ENCODE data around the gene SOX1. TPM values are rescaled to one million over a fixed set of nuclear protein-coding genes. Genes with fewer than 3 reads are reported as not detected.

The SOX1 gene
- polyA plus RNA-seq, 3 donors, result not detected

DNA sequence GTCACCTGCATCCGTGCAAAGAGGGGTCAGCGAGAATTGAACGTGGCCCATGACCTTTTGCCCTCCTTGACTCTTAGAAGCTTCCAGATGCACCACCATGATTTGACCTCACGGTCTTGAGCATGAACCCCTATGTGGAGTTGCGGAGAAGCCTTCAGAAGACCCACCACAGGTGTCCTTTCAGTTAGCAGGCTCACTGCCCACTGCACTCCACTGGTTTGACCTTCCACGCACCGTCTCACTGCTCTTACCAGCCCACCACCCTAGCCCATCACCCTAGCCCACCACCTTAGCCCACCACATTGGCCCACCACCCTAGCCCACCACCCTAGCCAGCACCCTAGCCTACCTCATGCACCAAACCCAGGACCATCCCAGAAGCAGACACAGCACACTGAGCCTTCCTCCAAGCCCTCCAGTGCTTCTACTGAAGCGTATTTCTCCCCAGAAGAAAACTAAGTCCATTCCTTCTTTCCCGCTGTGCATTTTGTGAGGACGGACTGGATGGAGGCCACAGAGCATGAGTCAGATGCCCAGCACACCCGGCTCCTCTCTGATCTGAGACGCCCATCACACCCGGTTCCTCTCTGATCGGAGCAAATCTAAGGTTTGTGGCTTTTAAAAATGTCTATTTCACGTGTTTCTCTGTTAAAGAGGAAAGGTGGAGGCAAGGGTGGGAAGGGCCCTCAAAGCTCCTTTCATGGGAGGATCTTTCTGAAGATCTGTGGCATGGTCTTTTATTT is 45.8 kb downstream of the SOX1 start:
- no peaks in the 10 kb centered on the region for H3K36me3 ChIP-seq (replicated peaks in 1 of 2; ENCODE audit: control insufficient read depth in 1 of 2, insufficient read depth in 2 of 2, low read length in 2 of 2)
- H3K27me3 Mint-ChIP-seq (ENCODE audit: low read depth in 3 of 3), result peaks cover 24 to 37% (median 30%) of the 10 kb centered on the region in 3 donors
- TF ChIP-seq, protein P1, sequence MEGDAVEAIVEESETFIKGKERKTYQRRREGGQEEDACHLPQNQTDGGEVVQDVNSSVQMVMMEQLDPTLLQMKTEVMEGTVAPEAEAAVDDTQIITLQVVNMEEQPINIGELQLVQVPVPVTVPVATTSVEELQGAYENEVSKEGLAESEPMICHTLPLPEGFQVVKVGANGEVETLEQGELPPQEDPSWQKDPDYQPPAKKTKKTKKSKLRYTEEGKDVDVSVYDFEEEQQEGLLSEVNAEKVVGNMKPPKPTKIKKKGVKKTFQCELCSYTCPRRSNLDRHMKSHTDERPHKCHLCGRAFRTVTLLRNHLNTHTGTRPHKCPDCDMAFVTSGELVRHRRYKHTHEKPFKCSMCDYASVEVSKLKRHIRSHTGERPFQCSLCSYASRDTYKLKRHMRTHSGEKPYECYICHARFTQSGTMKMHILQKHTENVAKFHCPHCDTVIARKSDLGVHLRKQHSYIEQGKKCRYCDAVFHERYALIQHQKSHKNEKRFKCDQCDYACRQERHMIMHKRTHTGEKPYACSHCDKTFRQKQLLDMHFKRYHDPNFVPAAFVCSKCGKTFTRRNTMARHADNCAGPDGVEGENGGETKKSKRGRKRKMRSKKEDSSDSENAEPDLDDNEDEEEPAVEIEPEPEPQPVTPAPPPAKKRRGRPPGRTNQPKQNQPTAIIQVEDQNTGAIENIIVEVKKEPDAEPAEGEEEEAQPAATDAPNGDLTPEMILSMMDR (IDR thresholded peaks at IDR 0.05), result no peak
- no peak overlapping the region for H3K4me3 ChIP-seq (replicated peaks in 1 of 3; ENCODE audit: low read depth in 2 of 3, low read length in 3 of 3)
- H3K9me3 ChIP-seq (replicated peaks in 1 of 2; ENCODE audit: control insufficient read depth in 1 of 2, insufficient read depth in 1 of 2, low read length in 2 of 2), result no peaks in the 10 kb centered on the region
- H3K4me2 ChIP-seq (replicated peaks; ENCODE audit: extremely low read depth, low read length, poor library complexity, severe bottlenecking), result no peak overlapping the region
- H3K4me3 Mint-ChIP-seq, result no peak overlapping the region
- H3K9me3 Mint-ChIP-seq, result peaks cover 0 to 3% (median 0%) of the 10 kb centered on the region in 7 donors
- H3K79me2 ChIP-seq (ENCODE audit: insufficient read depth, low read length), result no peaks in the 10 kb centered on the region
- intact Hi-C loops (cut with micrococcal nuclease), result no loop called here
- H2AFZ ChIP-seq (ENCODE audit: insufficient read depth, low read depth, low read length, poor library complexity, severe bottlenecking), result no peak overlapping the region
- H3K27ac ChIP-seq (ENCODE audit: low read depth in 1 of 2, low read length in 2 of 2), result no peak overlapping the region
- no peaks in the 10 kb centered on the region for H3K4me1 ChIP-seq (ENCODE audit: control insufficient read depth in 1 of 2, insufficient read depth in 2 of 2, low read length in 2 of 2)
- no peak overlapping the region for H3K9ac ChIP-seq (ENCODE audit: insufficient read depth, low read length, poor library complexity, severe bottlenecking)
- no peaks in the 10 kb centered on the region for H3K4me1 Mint-ChIP-seq
- WGBS (ENCODE audit: insufficient coverage), result 95% methylated on average over 10 of the region's 15 CpGs
- no peak overlapping the region for H3K27ac Mint-ChIP-seq
- H3K36me3 Mint-ChIP-seq, result no peaks in the 10 kb centered on the region
- H4K20me1 ChIP-seq (ENCODE audit: insufficient read depth, low read length), result no peaks in the 10 kb centered on the region
- DNase-seq, result no peak
- H3K27me3 ChIP-seq (ENCODE audit: control insufficient read depth in 2 of 2, insufficient read depth in 2 of 2, low read length in 2 of 2), result peaks cover 0 to 10% of the 10 kb centered on the region in 2 donors

DNA sequence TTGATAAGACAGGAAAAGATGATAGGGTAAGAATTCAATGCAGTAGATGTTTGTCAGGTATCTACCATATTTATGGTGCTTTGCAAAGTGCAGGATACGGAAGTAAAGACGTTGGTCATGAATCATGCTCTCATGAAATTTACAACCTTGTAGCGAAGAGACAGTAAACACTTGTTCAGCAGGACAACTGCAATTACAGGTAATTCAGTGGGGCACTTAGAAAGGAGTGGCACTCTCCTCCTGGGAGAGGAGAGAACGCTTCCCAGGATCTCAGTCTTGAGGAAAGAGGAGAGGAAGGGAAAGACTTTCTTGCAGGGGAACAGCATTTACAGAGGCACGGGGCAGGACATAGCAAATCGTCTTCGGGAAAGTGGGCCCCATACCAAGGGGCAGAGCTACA is 46.4 kb downstream of the SOX1 start:
- Histone ChIP-seq H3K4me3 (replicated peaks in 1 of 3; ENCODE audit: low read depth in 2 of 3, low read length in 3 of 3) (no peak overlapping the region), H4K20me1 (ENCODE audit: insufficient read depth, low read length) (no peaks in the 10 kb centered on the region), H3K9ac (ENCODE audit: insufficient read depth, low read length, poor library complexity, severe bottlenecking) (no peak overlapping the region), H3K9me3 (replicated peaks in 1 of 2; ENCODE audit: control insufficient read depth in 1 of 2, insufficient read depth in 1 of 2, low read length in 2 of 2) (no peaks in the 10 kb centered on the region), H3K79me2 (ENCODE audit: insufficient read depth, low read length) (no peaks in the 10 kb centered on the region), H3K27ac (ENCODE audit: low read depth in 1 of 2, low read length in 2 of 2) (no peak overlapping the region), H3K4me1 (ENCODE audit: control insufficient read depth in 1 of 2, insufficient read depth in 2 of 2, low read length in 2 of 2) (no peaks in the 10 kb centered on the region), H2AFZ (ENCODE audit: insufficient read depth, low read depth, low read length, poor library complexity, severe bottlenecking) (no peak overlapping the region), H3K36me3 (replicated peaks in 1 of 2; ENCODE audit: control insufficient read depth in 1 of 2, insufficient read depth in 2 of 2, low read length in 2 of 2) (no peaks in the 10 kb centered on the region), H3K27me3 (ENCODE audit: control insufficient read depth in 2 of 2, insufficient read depth in 2 of 2, low read length in 2 of 2) (peaks cover 0 to 3% of the 10 kb centered on the region in 2 donors), H3K4me2 (replicated peaks; ENCODE audit: extremely low read depth, low read length, poor library complexity, severe bottlenecking) (no peak overlapping the region)
- TF ChIP-seq, protein P1 (IDR thresholded peaks at IDR 0.05), result no peak
- intact Hi-C loops (cut with micrococcal nuclease), result no loop called here
- Mint-ChIP-seq H3K4me3 (no peak overlapping the region), H3K27me3 (ENCODE audit: low read depth in 3 of 3) (peaks cover 19 to 31% (median 29%) of the 10 kb centered on the region in 3 donors), H3K4me1 (no peaks in the 10 kb centered on the region), H3K27ac (no peak overlapping the region), H3K9me3 (peaks cover 0 to 3% (median 0%) of the 10 kb centered on the region in 7 donors), H3K36me3 (no peaks in the 10 kb centered on the region)
- 88% methylated on average over 3 of the region's 7 CpGs for WGBS (ENCODE audit: insufficient coverage)
- no peak for DNase-seq
